Cortex of kidney (tissue), 1 donor: Measurements from ENCODE around the gene ACTA2.

Experiments
- DNase-seq: peaks from one replicate; lab custom pipeline; 2025; lab: John Stamatoyannopoulos, UW

Gene ACTA2

GRCh38 chr10:88980800-88981199 lies 28.2 kb upstream of the ACTA2 start:
- no peak for DNase-seq

- DNase-seq = no peak
Observed at GRCh38 chr10:88980247-88980646, 27.7 kb upstream of the ACTA2 start.

GRCh38 chr10:88979603-88980002 lies 27.0 kb upstream of the ACTA2 start:
- DNase-seq = no peak

- no peak for DNase-seq
Observed at GRCh38 chr10:88979153-88979562, 26.6 kb upstream of the ACTA2 start.

GRCh38 chr10:88978463-88978862 lies 25.9 kb upstream of the ACTA2 start:
- no peak for DNase-seq

GRCh38 chr10:88975377-88975720 lies 22.8 kb upstream of the ACTA2 start:
- DNase-seq = no peak

- DNase-seq = no peak
Observed at GRCh38 chr10:88974446-88975376, 22.1 kb upstream of the ACTA2 start.

GRCh38 chr10:88974012-88974411 lies 21.4 kb upstream of the ACTA2 start:
- no peak for DNase-seq

- DNase-seq = no peak
Observed at GRCh38 chr10:88971221-88972061, 18.9 kb upstream of the ACTA2 start.

GRCh38 chr10:88968391-88968790 lies 15.8 kb upstream of the ACTA2 start:
- DNase-seq = no peak

GRCh38 chr10:88966797-88967196 lies 14.2 kb upstream of the ACTA2 start:
- no peak for DNase-seq

- DNase-seq = no peak
Observed at GRCh38 chr10:88964869-88965415, 12.4 kb upstream of the ACTA2 start.

- DNase-seq = no peak
Observed at GRCh38 chr10:88964360-88964759, 11.8 kb upstream of the ACTA2 start.

GRCh38 chr10:88963318-88963717 lies 10.7 kb upstream of the ACTA2 start:
- no peak for DNase-seq

- DNase-seq = no peak
Observed at GRCh38 chr10:88962336-88962735, 9.8 kb upstream of the ACTA2 start.

GRCh38 chr10:88961266-88961665 lies 8.7 kb upstream of the ACTA2 start:
- DNase-seq = no peak

GRCh38 chr10:88960802-88961201 lies 8.2 kb upstream of the ACTA2 start:
- DNase-seq = no peak

GRCh38 chr10:88958721-88959120 lies 6.1 kb upstream of the ACTA2 start:
- DNase-seq = no peak

GRCh38 chr10:88957381-88957780 lies 4.8 kb upstream of the ACTA2 start:
- no peak for DNase-seq

- DNase-seq = no peak
Observed at GRCh38 chr10:88954458-88955083, 2.0 kb upstream of the ACTA2 start.

- DNase-seq = no peak
Observed at GRCh38 chr10:88953662-88954061, 1.1 kb upstream of the ACTA2 start.
